ENCODE data around the gene TSEN54. TPM values are rescaled to one million over a fixed set of nuclear protein-coding genes. Genes with fewer than 3 reads are reported as not detected.

TSEN54 gene
- total RNA-seq, 1 experiment from 2014 or later: 36.6 TPM

DNA sequence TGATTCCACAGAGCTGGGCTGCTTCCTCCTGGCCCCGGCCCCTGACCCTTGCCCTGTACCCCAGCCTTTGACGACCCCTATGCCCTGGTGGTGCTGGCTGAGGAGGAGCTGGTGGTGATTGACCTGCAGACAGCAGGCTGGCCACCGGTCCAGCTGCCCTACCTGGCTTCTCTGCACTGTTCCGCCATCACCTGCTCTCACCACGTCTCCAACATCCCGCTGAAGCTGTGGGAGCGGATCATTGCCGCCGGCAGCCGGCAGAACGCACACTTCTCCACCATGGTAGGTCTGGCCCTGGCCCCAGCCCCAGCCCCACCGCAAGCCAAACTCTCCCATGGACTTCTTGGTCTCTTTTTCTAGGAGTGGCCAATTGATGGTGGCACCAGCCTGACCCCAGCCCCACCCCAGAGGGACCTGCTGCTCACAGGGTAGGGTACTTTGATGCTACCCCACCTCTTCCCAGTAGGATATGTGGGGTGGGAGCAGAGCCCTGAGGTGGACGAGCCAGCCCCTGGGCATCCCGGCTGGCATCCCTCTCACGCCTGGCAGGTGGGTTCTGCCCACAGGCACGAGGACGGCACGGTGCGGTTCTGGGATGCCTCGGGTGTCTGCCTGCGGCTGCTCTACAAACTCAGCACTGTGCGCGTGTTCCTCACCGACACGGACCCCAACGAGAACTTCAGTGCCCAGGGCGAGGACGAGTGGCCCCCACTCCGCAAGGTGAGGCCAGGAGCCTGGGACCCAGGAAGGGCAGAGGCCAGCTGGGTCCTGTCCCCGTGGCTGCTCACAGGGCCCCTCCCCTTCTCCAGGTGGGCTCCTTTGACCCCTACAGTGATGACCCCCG, 52.3 kb downstream of the TSEN54 start:
- no peak for TF ChIP-seq EZH2 (IDR thresholded peaks at IDR 0.05; ENCODE audit: borderline replicate concordance, low read depth, low read length, poor library complexity, severe bottlenecking)
- TF ChIP-seq, protein P1, sequence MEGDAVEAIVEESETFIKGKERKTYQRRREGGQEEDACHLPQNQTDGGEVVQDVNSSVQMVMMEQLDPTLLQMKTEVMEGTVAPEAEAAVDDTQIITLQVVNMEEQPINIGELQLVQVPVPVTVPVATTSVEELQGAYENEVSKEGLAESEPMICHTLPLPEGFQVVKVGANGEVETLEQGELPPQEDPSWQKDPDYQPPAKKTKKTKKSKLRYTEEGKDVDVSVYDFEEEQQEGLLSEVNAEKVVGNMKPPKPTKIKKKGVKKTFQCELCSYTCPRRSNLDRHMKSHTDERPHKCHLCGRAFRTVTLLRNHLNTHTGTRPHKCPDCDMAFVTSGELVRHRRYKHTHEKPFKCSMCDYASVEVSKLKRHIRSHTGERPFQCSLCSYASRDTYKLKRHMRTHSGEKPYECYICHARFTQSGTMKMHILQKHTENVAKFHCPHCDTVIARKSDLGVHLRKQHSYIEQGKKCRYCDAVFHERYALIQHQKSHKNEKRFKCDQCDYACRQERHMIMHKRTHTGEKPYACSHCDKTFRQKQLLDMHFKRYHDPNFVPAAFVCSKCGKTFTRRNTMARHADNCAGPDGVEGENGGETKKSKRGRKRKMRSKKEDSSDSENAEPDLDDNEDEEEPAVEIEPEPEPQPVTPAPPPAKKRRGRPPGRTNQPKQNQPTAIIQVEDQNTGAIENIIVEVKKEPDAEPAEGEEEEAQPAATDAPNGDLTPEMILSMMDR (conservative IDR thresholded peaks at IDR 0.05; ENCODE audit: low read depth, low read length): no peak
- POLR2A ChIA-PET (ENCODE audit: low non-redundant PET): no interaction called here
- BruUV-seq (replicated peaks): no TSS peak

DNA sequence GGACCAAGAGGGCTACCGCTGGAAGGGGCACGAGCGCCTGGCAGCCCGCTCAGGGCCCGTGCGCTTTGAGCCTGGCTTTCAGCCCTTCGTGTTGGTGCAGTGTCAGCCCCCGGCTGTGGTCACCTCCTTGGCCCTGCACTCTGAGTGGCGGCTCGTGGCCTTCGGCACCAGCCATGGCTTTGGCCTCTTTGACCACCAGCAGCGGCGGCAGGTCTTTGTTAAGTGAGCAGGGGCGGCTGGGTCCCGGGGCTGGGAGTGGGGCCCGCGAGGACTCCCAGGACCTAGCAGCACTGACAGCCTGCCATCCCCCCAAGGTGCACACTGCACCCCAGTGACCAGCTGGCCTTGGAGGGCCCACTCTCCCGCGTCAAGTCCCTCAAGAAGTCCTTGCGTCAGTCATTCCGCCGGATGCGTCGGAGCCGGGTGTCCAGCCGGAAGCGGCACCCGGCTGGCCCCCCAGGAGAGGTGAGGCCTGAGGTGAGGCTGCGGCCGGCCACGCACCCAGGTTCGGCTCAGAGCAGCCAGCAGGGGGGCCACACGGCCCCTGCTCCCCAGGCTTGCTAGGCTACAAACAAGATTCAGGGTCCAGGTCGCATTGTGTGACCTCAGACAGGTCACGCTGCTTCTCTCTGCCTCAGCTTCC, 53.8 kb downstream of the TSEN54 start:
- ChIA-PET POLR2A (ENCODE audit: low non-redundant PET) (no interaction called here), CTCF (no interaction called here)
- intact Hi-C loops (cut with micrococcal nuclease; ENCODE audit: unreplicated experiment): no loop called here
- no peak for TF ChIP-seq EZH2 (IDR thresholded peaks at IDR 0.05; ENCODE audit: borderline replicate concordance, low read depth, low read length, poor library complexity, severe bottlenecking)
- TF ChIP-seq, protein P1 (conservative IDR thresholded peaks at IDR 0.05; ENCODE audit: low read depth, low read length): no peak
- no peaks in the 10 kb centered on the region for H3K27me3 ChIP-seq (replicated peaks; ENCODE audit: insufficient read depth, low read depth, low read length, poor library complexity)
- H3K9me3 ChIP-seq (ENCODE audit: low read depth, low read length, poor library complexity, severe bottlenecking): no peaks in the 10 kb centered on the region
- H3K36me3 ChIP-seq (ENCODE audit: insufficient read depth, low read length, poor library complexity, severe bottlenecking): no peaks in the 10 kb centered on the region
- no peak for DNase-seq (ENCODE audit: low spot score)
- H3K27ac ChIP-seq (ENCODE audit: low read depth, low read length, poor library complexity, severe bottlenecking): no peak overlapping the region
- H3K4me3 ChIP-seq (ENCODE audit: low read depth, low read length, poor library complexity, severe bottlenecking): no peak overlapping the region
- BruUV-seq (replicated peaks): no TSS peak
- H3K4me1 ChIP-seq (ENCODE audit: insufficient read depth, low read length, poor library complexity, severe bottlenecking): no peaks in the 10 kb centered on the region

More for the DNA sequence above, 52.3 kb downstream of the TSEN54 start:
- H3K9me3 ChIP-seq (ENCODE audit: low read depth, low read length, poor library complexity, severe bottlenecking): no peaks in the 10 kb centered on the region
- intact Hi-C loops (cut with micrococcal nuclease; ENCODE audit: unreplicated experiment): no loop called here
- DNase-seq (ENCODE audit: low spot score): no peak
- H3K4me3 ChIP-seq (ENCODE audit: low read depth, low read length, poor library complexity, severe bottlenecking): no peak overlapping the region
- H3K4me1 ChIP-seq (ENCODE audit: insufficient read depth, low read length, poor library complexity, severe bottlenecking): no peaks in the 10 kb centered on the region
- no peak overlapping the region for H3K27ac ChIP-seq (ENCODE audit: low read depth, low read length, poor library complexity, severe bottlenecking)
- no peaks in the 10 kb centered on the region for H3K36me3 ChIP-seq (ENCODE audit: insufficient read depth, low read length, poor library complexity, severe bottlenecking)
- H3K27me3 ChIP-seq (replicated peaks; ENCODE audit: insufficient read depth, low read depth, low read length, poor library complexity): no peaks in the 10 kb centered on the region
- CTCF ChIA-PET: no interaction called here

DNA sequence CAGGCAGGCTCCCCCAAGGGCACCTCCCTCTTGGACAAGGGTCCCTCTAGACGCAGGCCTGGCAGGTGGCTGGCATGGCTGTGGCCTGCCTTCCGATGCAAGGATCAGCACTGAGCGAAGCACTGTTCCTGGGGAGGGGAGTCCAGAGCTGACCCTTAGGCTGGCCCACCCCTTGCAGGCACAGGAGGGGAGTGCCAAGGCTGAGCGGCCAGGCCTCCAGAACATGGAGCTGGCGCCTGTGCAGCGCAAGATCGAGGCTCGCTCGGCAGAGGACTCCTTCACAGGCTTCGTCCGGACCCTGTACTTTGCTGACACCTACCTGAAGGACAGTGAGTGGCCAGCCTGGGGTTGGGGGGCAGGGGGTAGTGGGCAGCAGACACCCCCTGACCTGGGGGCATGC, 54.4 kb downstream of the TSEN54 start:
- Histone ChIP-seq H3K27me3 (replicated peaks; ENCODE audit: insufficient read depth, low read depth, low read length, poor library complexity) (no peaks in the 10 kb centered on the region), H3K9me3 (ENCODE audit: low read depth, low read length, poor library complexity, severe bottlenecking) (no peaks in the 10 kb centered on the region), H3K36me3 (ENCODE audit: insufficient read depth, low read length, poor library complexity, severe bottlenecking) (no peaks in the 10 kb centered on the region), H3K4me1 (ENCODE audit: insufficient read depth, low read length, poor library complexity, severe bottlenecking) (no peaks in the 10 kb centered on the region), H3K4me3 (ENCODE audit: low read depth, low read length, poor library complexity, severe bottlenecking) (no peak overlapping the region), H3K27ac (ENCODE audit: low read depth, low read length, poor library complexity, severe bottlenecking) (no peak overlapping the region)
- TF ChIP-seq, protein P1 (conservative IDR thresholded peaks at IDR 0.05; ENCODE audit: low read depth, low read length): no peak
- no peak for TF ChIP-seq EZH2 (IDR thresholded peaks at IDR 0.05; ENCODE audit: borderline replicate concordance, low read depth, low read length, poor library complexity, severe bottlenecking)
- BruUV-seq (replicated peaks): no TSS peak
- ChIA-PET POLR2A (ENCODE audit: low non-redundant PET) (no interaction called here), CTCF (no interaction called here)
- intact Hi-C loops (cut with micrococcal nuclease; ENCODE audit: unreplicated experiment): no loop called here
- DNase-seq (ENCODE audit: low spot score): no peak

All from A673 (cell line).